GM21529 (cell line): Measurements from ENCODE around the gene ZNF239.
"Not testable (repeated sequence)": the region's sequence is repeated elsewhere in the genome, so short reads cannot be mapped to it uniquely, and the experiment has no call there.

Source experiments
- ATAC-seq: cut with Tn5 transposase; IDR thresholded peaks from one replicate; pipeline ENCODE4 v1.9.1; 2021; ENCODE audit not compliant: unreplicated experiment

The ZNF239 gene

GRCh38 chr10:43584051-43584450, 9.6 kb upstream of the ZNF239 start:
- ATAC-seq: no peak

DNA sequence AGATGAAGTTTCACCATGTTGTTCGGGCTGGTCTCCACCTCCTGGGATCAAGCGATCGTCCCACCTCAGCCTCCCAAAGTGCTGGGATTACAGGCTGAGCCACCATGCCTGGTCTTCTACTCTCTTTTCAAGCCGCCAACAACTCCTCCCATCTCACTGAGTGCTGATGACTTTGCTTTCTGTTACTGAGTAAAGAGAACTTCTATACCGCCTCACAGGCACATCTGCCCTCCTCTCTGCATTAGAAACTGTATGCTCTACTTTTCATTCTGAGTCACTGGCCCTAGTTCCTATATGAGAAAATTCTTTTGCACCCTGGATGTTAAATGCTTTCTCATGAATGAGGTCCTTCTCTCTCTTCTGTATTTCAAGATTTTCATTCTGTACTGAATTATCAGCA, 2.2 kb upstream of the ZNF239 start:
- ATAC-seq: no peak

DNA sequence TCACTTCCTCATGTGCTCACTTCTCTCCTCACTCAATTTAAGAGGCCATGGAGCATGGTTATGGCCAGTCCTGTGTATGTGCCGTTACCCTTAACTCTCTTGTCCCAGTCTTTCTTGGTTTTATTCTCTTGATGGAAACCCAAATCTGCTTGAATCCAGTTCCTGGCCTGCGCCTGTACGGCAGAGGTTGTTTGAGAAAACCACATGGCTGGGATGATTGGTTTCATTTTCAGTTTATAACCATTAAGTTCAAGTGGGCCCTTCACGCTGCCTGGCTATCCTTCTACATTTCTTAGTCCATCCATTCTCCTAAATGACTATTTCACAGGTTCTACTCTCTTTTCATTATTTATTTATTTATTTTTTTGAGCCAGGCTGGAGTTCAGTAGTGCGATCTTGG, 1.6 kb upstream of the ZNF239 start:
- no peak for ATAC-seq

DNA sequence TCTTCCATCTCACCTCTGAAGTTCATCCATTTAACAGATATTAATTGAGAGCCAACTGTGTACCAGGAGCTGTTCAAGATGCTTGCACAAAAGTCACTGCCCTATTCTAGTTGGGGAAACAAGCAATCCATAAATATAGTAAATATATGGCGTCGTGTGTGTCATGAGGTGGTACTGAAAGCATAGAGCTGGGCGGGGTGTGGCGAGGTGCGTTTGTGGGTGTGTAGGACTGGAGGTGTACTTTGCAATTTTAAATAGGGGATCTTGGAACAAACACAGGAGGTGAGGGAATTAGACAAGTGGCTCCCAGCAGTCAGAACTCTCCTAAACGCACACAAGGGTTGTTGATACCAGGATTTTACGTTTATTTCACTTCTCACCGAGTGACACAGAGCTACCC, 490 bp upstream of the ZNF239 start:
- ATAC-seq: no peak

DNA sequence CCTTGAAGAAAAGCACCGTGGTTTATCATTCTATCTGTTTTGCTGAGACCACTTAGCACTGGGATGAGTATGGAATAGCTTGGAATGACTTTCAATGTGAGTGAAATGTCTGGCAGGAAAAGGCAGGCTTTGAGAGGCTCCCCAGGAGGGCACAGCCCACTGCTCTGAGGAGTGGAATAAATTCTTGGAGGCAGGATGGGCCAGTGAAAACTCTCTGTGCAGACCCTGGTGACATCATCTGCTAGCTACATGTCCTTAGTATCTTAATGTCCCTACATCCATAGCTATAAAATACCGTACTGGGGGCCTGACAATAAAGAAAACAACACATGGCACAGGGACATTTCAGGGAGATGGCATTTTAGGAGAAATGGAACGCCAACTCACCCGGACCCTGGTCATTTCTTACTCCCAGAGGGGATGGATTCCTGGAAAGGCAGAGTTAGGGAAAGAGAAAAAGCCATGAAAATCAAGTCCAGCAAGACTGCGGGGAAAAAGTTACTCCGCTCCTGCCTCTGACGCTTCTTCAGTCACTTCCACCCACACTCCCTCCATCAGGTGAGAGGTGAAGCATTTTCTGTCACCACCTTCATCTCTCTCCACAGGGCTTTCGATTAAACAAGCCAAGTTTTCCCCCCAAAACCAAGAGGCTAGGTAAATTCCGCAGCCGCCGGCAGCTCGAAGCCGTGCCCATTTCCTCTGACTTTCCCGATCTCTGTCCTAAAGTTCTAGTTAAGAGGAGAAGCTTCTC, 991 bp downstream of the ZNF239 start:
- no peak for ATAC-seq

- no peak for ATAC-seq
Observed at GRCh38 chr10:43570971-43571370, 3.4 kb downstream of the ZNF239 start.

DNA sequence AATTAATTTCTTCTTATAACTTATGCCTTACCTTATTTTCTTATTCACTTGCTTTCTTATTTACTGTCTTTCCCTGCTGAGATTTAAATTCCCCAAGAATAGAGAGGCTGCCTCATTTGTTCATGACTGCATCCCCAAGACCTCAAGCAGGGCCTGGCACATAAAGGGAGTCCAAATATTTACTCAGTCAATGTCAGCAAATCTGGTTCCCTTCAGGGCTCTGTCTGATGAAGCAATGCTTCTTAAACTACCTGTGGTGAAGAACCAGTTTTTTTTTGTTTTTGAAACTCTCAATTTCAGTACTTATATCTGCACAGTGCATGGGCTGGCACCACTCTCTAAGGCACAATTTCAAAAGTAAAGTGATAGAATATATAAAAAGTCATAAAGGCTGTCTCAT, 4.7 kb downstream of the ZNF239 start:
- no peak for ATAC-seq

- no peak for ATAC-seq
Observed at GRCh38 chr10:43557214-43557613, 17.2 kb downstream of the ZNF239 start.

- not testable (repeated sequence) for ATAC-seq
Observed at GRCh38 chr10:43543746-43544145, 30.7 kb downstream of the ZNF239 start.

DNA sequence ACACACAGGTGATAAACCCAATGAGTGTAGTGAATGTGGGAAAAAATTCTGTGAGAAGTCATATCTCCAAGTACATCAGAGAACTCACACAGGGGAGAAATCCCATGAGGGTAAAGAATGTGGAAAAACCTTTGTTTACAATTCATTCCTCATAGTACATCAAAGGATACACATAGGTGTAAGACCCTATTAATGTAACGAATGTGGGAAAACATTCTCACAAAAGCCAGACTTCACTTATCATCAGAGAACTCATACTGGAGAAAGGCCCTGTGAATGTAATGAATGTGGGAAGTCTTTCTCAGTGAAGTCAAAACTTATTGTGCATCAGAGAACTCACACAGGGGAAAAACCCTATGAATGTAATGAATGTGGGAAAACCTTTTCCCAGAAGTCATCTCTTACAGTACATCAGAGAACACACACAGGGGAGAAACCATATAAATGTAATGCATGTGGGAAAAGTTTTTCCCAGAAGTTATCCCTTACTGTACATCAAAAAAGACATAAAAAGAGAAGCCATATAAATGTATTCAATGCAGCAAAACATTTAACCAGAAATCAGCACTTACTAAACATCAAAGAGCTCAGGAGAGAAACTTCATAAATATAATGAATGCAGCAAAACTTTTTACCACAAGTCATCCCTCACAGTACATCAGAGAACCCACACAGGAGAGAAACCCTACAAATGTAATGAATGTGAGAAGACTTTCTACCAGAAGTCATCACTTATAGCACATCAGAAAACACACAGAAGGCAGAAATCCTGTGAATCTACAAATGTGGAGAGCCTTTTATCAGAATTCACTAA, 49.8 kb downstream of the ZNF239 start:
- ATAC-seq: no peak
